MCF 10A (cell line): Measurements from ENCODE around the gene PPP3R2. TPM values are rescaled to one million over a fixed set of nuclear protein-coding genes. Genes with fewer than 3 reads are reported as not detected.

Experiments
- BruUV-seq: library from RNA; stranded (reverse); fragments of 400-500 nt; replicated peaks from 2 replicates; lab custom pipeline; 2021; lab: Mats Ljungman, UMichigan
- CTCF ChIA-PET: fragments of 300-600 bp; sonication (Branson Sonifier 250); formaldehyde crosslinking; extraction: SDS; loops from one replicate; lab custom pipeline; 2021; ENCODE audit warnings: antibody characterized with exemption, inconsistent platforms; lab: Yijun Ruan, JAX
- POLR2A ChIA-PET: fragments of 300-600, 350-650 bp; sonication (Branson Sonifier 250); formaldehyde crosslinking; extraction: SDS; loops from one replicate; lab custom pipeline; 2020; ENCODE audit warnings: antibody characterized with exemption, inconsistent platforms; lab: Yijun Ruan, JAX
- DNase-seq: peaks from one replicate; pipeline ENCODE4 v3.0.0-alpha.2; 2018; ENCODE audit not compliant: unreplicated experiment
- H3K27ac Mint-ChIP-seq: one replicate; pipeline ENCODE4 v1.8.0; 2022; ENCODE audit warnings: mild to moderate bottlenecking, low read depth, mixed read lengths; ENCODE audit not compliant: unreplicated experiment
- H3K27me3 Mint-ChIP-seq: one replicate; pipeline ENCODE4 v1.8.0; 2022; ENCODE audit warnings: mixed read lengths; ENCODE audit not compliant: insufficient read depth, unreplicated experiment
- H3K36me3 Mint-ChIP-seq: one replicate; pipeline ENCODE4 v1.8.0; 2022; ENCODE audit warnings: mild to moderate bottlenecking, moderate library complexity, mixed read lengths; ENCODE audit not compliant: insufficient read depth, unreplicated experiment
- H3K4me1 Mint-ChIP-seq: one replicate; pipeline ENCODE4 v1.8.0; 2022; ENCODE audit warnings: mixed read lengths; ENCODE audit not compliant: insufficient read depth, unreplicated experiment
- H3K4me3 Mint-ChIP-seq: one replicate; pipeline ENCODE4 v1.8.0; 2022; ENCODE audit warnings: mild to moderate bottlenecking, moderate library complexity, mixed read lengths; ENCODE audit not compliant: unreplicated experiment
- H3K9me3 Mint-ChIP-seq: one replicate; pipeline ENCODE4 v1.8.0; 2022; ENCODE audit warnings: mixed read lengths; ENCODE audit not compliant: unreplicated experiment
- CTCF ChIP-seq: fragments of 200-600 bp; IDR thresholded peaks from one replicate; pipeline ENCODE4 v1.8.0; 2022; ENCODE audit warnings: antibody characterized with exemption, mild to moderate bottlenecking; ENCODE audit not compliant: unreplicated experiment
- intact Hi-C: fragments of 100-400 bp; cut with micrococcal nuclease; formaldehyde crosslinking; loops from 2 replicates; pipeline ENCODE4 v1.14.1; 2022
- total RNA-seq: library from RNA; stranded (reverse); gene quantifications from 2 replicates; pipeline ENCODE4 v1.2.3, GENCODE V29; 2022

The PPP3R2 gene
- total RNA-seq, 1 experiment from 2014 or later: not detected

- Mint-ChIP-seq H3K27ac (no peak overlapping the region), H3K4me3 (no peak overlapping the region), H3K27me3 (peaks cover 62% of the 10 kb centered on the region), H3K36me3 (no peaks in the 10 kb centered on the region), H3K9me3 (no peaks in the 10 kb centered on the region), H3K4me1 (no peaks in the 10 kb centered on the region)
- peak; percentile 50 for TF ChIP-seq CTCF
- POLR2A ChIA-PET: no interaction called here
- peak; percentile 72 for DNase-seq
- no TSS peak for BruUV-seq
- CTCF ChIA-PET: interaction anchor here (0.7 to 1.7 kb wide), 23 partner anchors 8 to 1784 kb away, joined by 3 to 8 read pairs (median 3); no protein-coding TSS in a partner anchor
- intact Hi-C loops: loop anchor here (1.0 to 10.0 kb wide), 3 partner anchors 125 to 373 kb away; no protein-coding TSS in a partner anchor
Observed at GRCh38 chr9:101601904-101602765, 7.4 kb upstream of the PPP3R2 start.

- Mint-ChIP-seq H3K9me3 (no peaks in the 10 kb centered on the region), H3K27me3 (peaks cover 18% of the 10 kb centered on the region), H3K36me3 (no peaks in the 10 kb centered on the region), H3K4me1 (no peaks in the 10 kb centered on the region), H3K4me3 (no peak overlapping the region), H3K27ac (no peak overlapping the region)
- no peak for DNase-seq
- CTCF ChIA-PET: interaction anchor here (1.4 kb wide), 1 partner anchor 8 kb away, joined by 3 read pairs; no protein-coding TSS in a partner anchor
- intact Hi-C loops: no loop called here
- TF ChIP-seq CTCF: no peak
- BruUV-seq: no TSS peak
- POLR2A ChIA-PET: no interaction called here
Observed at GRCh38 chr9:101593345-101593744, 1.4 kb downstream of the PPP3R2 start.

- no peak for DNase-seq
- no peak for TF ChIP-seq CTCF
- H3K4me1 Mint-ChIP-seq: no peaks in the 10 kb centered on the region
- H3K27ac Mint-ChIP-seq: no peak overlapping the region
- CTCF ChIA-PET: interaction anchor here (0.9 to 1.4 kb wide), 3 partner anchors 9 to 134 kb away, joined by 3 to 4 read pairs (median 3); no protein-coding TSS in a partner anchor
- no peak overlapping the region for H3K4me3 Mint-ChIP-seq
- POLR2A ChIA-PET: no interaction called here
- intact Hi-C loops: no loop called here
- no peaks in the 10 kb centered on the region for H3K36me3 Mint-ChIP-seq
- H3K9me3 Mint-ChIP-seq: no peaks in the 10 kb centered on the region
- peaks cover 18% of the 10 kb centered on the region for H3K27me3 Mint-ChIP-seq
- BruUV-seq: no TSS peak
Observed at GRCh38 chr9:101592788-101593187, 2.0 kb downstream of the PPP3R2 start.

- DNase-seq: no peak
- POLR2A ChIA-PET: interaction anchor here (0.6 kb wide), 1 partner anchor 15 kb away, joined by 4 read pairs; no protein-coding TSS in a partner anchor
- Mint-ChIP-seq H3K36me3 (no peaks in the 10 kb centered on the region), H3K9me3 (no peaks in the 10 kb centered on the region), H3K27me3 (peaks cover 17% of the 10 kb centered on the region), H3K4me1 (no peaks in the 10 kb centered on the region), H3K4me3 (no peak overlapping the region), H3K27ac (no peak overlapping the region)
- intact Hi-C loops: no loop called here
- TF ChIP-seq CTCF: no peak
- no TSS peak for BruUV-seq
- CTCF ChIA-PET: interaction anchor here (0.9 to 1.2 kb wide), 3 partner anchors 9 to 133 kb away, joined by 3 to 5 read pairs (median 4); no protein-coding TSS in a partner anchor
Observed at GRCh38 chr9:101591787-101592446, 2.9 kb downstream of the PPP3R2 start.
